Upper lobe of right lung (tissue), 1 donor: ENCODE measurements around the gene ADGRL3. TPM values are rescaled to one million over a fixed set of nuclear protein-coding genes. Genes with fewer than 3 reads are reported as not detected.
A peak's percentile ranks its signal among the peaks of the same experiment; 100 is the strongest.

Experiments used
- ATAC-seq: fragments of 200-7000 bp; cut with Tn5 transposase; one replicate; pipeline ENCODE4 v1.9.1; 2020; ENCODE audit warnings: mild to moderate bottlenecking, moderate library complexity
- DNase-seq: peaks from one replicate; pipeline ENCODE4 v3.0.0-alpha.2; 2020
- H3K27ac ChIP-seq: fragments of 200-600 bp; one replicate; pipeline ENCODE4 v1.8.0; 2022
- H3K27me3 ChIP-seq: fragments of 200-600 bp; one replicate; pipeline ENCODE4 v1.8.0; 2022; ENCODE audit warnings: mild to moderate bottlenecking
- H3K36me3 ChIP-seq: fragments of 200-600 bp; one replicate; pipeline ENCODE4 v1.8.0; 2022
- H3K4me1 ChIP-seq: fragments of 200-600 bp; one replicate; pipeline ENCODE4 v1.8.0; 2022
- H3K4me3 ChIP-seq: fragments of 200-600 bp; one replicate; pipeline ENCODE4 v1.8.0; 2022; ENCODE audit warnings: mild to moderate bottlenecking
- H3K9me3 ChIP-seq: fragments of 200-600 bp; one replicate; pipeline ENCODE4 v1.8.0; 2022
- intact Hi-C: fragments of 100-400 bp; cut with DNase I; formaldehyde crosslinking; loops from one replicate; pipeline ENCODE4 v1.11.0; 2022
- total RNA-seq: library from RNA; stranded (reverse); fragmentation: NEBNext Ultra II Directional; extraction: Animal tissue kit (Norgen Biotek cat#: 25700); gene quantifications from one replicate; pipeline ENCODE4 v1.2.1, GENCODE V29; 2021
- TF ChIP-seq, protein P1 (sequence below): fragments of 200-600 bp; IDR thresholded peaks from one replicate; pipeline ENCODE4 v1.8.0; 2022; ENCODE audit warnings: antibody characterized with exemption
- donor health status: DM: no; HTN: yes; CAD: no; lungs with severe emphysema.

ADGRL3 gene
- total RNA-seq, 1 donor from 2014 or later, result 4.0 TPM

- ATAC-seq, result no peak
Measured at GRCh38 chr4:61596606-61597340, 396.6 kb downstream of the ADGRL3 start.

DNA sequence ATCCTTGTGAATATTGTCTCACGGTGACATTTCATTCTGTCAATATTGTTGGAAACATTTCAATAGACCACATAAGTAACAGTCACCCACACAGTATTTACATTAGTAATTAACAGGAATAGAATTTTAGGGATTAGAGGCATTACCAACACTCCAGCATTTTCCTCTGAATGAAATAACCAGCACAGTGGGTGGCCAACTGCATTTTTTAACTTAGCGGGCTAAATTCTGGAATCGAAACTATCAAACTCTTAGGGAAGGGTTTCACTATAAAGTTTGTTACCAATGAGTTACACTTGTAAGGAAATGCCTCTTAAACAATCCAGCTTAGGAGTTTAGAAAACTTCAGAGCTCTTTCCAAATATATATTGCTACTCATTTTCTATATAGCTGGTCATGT lies 403.0 kb downstream of the ADGRL3 start:
- intact Hi-C loops, result no loop called here
- Histone ChIP-seq H3K9me3 (no peaks in the 10 kb centered on the region), H3K36me3 (no peaks in the 10 kb centered on the region), H3K4me3 (no peak overlapping the region), H3K27me3 (no peaks in the 10 kb centered on the region), H3K4me1 (no peaks in the 10 kb centered on the region), H3K27ac (no peak overlapping the region)
- ATAC-seq (no peak), DNase-seq (no peak)
- TF ChIP-seq, protein P1, sequence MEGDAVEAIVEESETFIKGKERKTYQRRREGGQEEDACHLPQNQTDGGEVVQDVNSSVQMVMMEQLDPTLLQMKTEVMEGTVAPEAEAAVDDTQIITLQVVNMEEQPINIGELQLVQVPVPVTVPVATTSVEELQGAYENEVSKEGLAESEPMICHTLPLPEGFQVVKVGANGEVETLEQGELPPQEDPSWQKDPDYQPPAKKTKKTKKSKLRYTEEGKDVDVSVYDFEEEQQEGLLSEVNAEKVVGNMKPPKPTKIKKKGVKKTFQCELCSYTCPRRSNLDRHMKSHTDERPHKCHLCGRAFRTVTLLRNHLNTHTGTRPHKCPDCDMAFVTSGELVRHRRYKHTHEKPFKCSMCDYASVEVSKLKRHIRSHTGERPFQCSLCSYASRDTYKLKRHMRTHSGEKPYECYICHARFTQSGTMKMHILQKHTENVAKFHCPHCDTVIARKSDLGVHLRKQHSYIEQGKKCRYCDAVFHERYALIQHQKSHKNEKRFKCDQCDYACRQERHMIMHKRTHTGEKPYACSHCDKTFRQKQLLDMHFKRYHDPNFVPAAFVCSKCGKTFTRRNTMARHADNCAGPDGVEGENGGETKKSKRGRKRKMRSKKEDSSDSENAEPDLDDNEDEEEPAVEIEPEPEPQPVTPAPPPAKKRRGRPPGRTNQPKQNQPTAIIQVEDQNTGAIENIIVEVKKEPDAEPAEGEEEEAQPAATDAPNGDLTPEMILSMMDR, result no peak

More at GRCh38 chr4:61596606-61597340, 396.6 kb downstream of the ADGRL3 start:
- Histone ChIP-seq H3K27me3 (no peaks in the 10 kb centered on the region), H3K36me3 (no peaks in the 10 kb centered on the region), H3K4me3 (no peak overlapping the region), H3K27ac (no peak overlapping the region), H3K4me1 (no peaks in the 10 kb centered on the region), H3K9me3 (no peaks in the 10 kb centered on the region)
- intact Hi-C loops, result no loop called here
- no peak for DNase-seq
- TF ChIP-seq, protein P1, result no peak

GRCh38 chr4:61604054-61604453 lies 403.9 kb downstream of the ADGRL3 start:
- intact Hi-C loops, result no loop called here
- H3K27ac ChIP-seq, result no peak overlapping the region
- no peaks in the 10 kb centered on the region for H3K4me1 ChIP-seq
- DNase-seq (no peak), ATAC-seq (no peak)
- TF ChIP-seq, protein P1, result no peak
- H3K4me3 ChIP-seq, result no peak overlapping the region
- no peaks in the 10 kb centered on the region for H3K9me3 ChIP-seq
- H3K27me3 ChIP-seq, result no peaks in the 10 kb centered on the region
- H3K36me3 ChIP-seq, result no peaks in the 10 kb centered on the region

DNA sequence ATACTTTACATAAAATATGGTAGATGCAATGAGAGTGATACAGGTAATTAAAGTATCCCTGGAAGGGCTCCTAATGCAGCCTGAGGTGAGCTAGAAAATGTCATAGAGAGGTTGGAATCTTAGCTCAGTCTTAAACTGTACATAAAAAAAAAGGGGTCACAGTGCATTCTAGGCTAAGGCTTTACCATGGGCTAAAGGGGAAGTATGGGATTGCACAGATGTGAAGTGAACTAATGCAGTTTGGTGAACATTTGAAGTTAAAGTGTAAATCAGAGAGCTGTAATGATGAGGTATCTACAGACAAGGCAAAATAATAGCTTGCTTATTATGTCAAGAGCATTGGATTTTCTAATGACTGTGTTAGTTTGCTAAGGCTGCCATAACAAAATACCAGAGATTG lies 405.9 kb downstream of the ADGRL3 start:
- Histone ChIP-seq H3K4me3 (no peak overlapping the region), H3K36me3 (no peaks in the 10 kb centered on the region), H3K4me1 (no peaks in the 10 kb centered on the region), H3K27me3 (no peaks in the 10 kb centered on the region), H3K27ac (no peak overlapping the region), H3K9me3 (no peaks in the 10 kb centered on the region)
- TF ChIP-seq, protein P1, result no peak
- intact Hi-C loops, result no loop called here
- DNase-seq (no peak), ATAC-seq (peak; percentile 66)

DNA sequence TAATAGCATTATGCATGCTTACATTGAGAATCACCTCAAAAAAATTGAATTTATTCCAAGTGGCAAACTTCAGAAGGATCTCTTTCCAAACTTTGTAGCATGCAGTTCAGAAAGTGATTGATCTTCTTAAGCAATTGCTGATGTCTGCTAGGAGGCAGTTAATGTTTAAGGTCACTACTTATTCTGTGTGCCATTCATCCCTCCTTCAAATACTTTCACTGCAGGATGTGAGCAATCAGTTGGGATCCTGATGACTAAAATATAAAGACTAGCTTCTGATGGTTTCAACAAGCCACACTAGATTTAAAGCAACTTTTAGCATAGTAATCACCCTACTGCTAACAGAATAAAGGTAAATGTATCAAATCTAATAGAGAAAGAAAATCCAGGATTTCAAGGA lies 414.1 kb downstream of the ADGRL3 start:
- Histone ChIP-seq H3K4me1 (no peaks in the 10 kb centered on the region), H3K27me3 (no peaks in the 10 kb centered on the region), H3K27ac (no peak overlapping the region), H3K36me3 (no peaks in the 10 kb centered on the region), H3K9me3 (no peaks in the 10 kb centered on the region), H3K4me3 (no peak overlapping the region)
- TF ChIP-seq, protein P1, result no peak
- no peak for DNase-seq
- intact Hi-C loops, result no loop called here
- no peak for ATAC-seq
